Mammary epithelial cell (primary cell): ENCODE measurements around the gene HNRNPC.

ENCODE experiments used
- CTCF ChIP-seq, 2 donors: IDR thresholded peaks in 1 of 2; conservative IDR thresholded peaks in 1 of 2; 2 replicates each; pipeline ENCODE4 v1.5.1; 2011 to 2012; ENCODE audit warnings: inconsistent platforms in 2 of 2, low read length in 2 of 2, mild to moderate bottlenecking in 2 of 2, control low read depth in 1 of 2, low read depth in 1 of 2; ENCODE audit not compliant: insufficient read depth in 1 of 2; ENCODE audit errors: extremely low read depth in 1 of 2
- EZH2 ChIP-seq: IDR thresholded peaks from 2 replicates; pipeline ENCODE4 v1.6.1; 2012; ENCODE audit warnings: low read length, inconsistent platforms, borderline replicate concordance

- no peak for TF ChIP-seq CTCF (conservative IDR thresholded peaks at IDR 0.05 in 1 of 2, IDR thresholded peaks at IDR 0.05 in 1 of 2; ENCODE audit: extremely low read depth in 1 of 2, insufficient read depth in 1 of 2, low read depth in 1 of 2, low read length in 2 of 2)
- no peak for TF ChIP-seq EZH2
Measured at GRCh38 chr14:21185491-21185890, 83.8 kb downstream of the HNRNPC start.
